ENCODE data around the gene EIF3B.

- TF ChIP-seq TAF1 (IDR thresholded peaks at IDR 0.05; ENCODE audit: low read depth, low read length) (no peak), POLR2A (IDR thresholded peaks at IDR 0.05; ENCODE audit: low read depth, low read length) (no peak)
Observed at GRCh38 chr7:2386964-2387669, 32.5 kb downstream of the EIF3B start.
